GM19397 (cell line): Measurements from ENCODE around the gene MBTPS1.
"Not testable (repeated sequence)": the region's sequence is repeated elsewhere in the genome, so short reads cannot be mapped to it uniquely, and the experiment has no call there.

Source experiments
- ATAC-seq: cut with Tn5 transposase; IDR thresholded peaks from one replicate; pipeline ENCODE4 v1.9.1; 2021; ENCODE audit warnings: mild to moderate bottlenecking, moderate library complexity; ENCODE audit not compliant: unreplicated experiment

MBTPS1 gene

GRCh38 chr16:84137769-84138357 is 21.1 kb upstream of the MBTPS1 start:
- no peak for ATAC-seq

GRCh38 chr16:84137287-84137686 is 20.5 kb upstream of the MBTPS1 start:
- no peak for ATAC-seq

GRCh38 chr16:84136331-84137125 is 19.8 kb upstream of the MBTPS1 start:
- ATAC-seq: no peak

GRCh38 chr16:84132527-84133285 is 16.0 kb upstream of the MBTPS1 start:
- ATAC-seq: no peak

DNA sequence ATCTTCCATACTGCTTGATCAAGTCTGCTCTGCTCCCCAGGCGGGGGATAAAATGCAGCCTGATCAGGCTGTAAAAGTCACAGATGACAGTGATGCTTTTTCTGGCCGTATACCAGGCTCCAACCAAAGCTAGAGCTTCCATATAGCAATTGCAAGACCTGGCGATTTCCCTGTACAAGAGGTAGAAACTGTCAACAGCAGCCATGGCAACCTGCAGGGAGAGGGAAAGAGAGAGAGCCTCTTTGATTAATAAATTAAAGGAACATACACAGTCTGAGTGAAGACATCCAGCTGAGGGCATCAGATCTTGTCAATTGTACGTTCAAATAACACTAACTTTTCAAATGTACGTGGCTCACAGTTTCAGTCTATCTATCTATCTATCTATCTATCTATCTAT is 14.4 kb upstream of the MBTPS1 start:
- ATAC-seq: no peak

GRCh38 chr16:84124257-84125073 is 7.7 kb upstream of the MBTPS1 start:
- ATAC-seq: no peak

DNA sequence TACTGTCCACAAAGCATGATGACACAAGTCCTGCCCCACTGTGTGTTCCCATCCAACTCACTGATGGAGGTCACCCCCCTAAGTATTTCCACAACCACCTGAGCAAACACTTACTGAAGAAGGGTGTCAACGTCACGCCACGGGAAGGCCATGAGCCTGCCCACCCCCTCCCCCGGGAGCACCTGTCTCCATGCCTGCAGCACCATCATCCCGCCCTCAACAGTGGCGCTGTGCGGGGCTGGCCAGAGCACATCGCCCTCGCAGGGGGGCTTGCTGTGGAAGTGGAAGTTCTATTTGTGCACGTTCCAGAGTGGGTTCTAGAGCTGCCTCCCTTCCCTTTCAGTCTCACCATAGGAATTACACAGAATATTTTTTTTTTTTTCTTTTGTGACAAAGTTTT is 4.3 kb upstream of the MBTPS1 start:
- ATAC-seq: no peak

DNA sequence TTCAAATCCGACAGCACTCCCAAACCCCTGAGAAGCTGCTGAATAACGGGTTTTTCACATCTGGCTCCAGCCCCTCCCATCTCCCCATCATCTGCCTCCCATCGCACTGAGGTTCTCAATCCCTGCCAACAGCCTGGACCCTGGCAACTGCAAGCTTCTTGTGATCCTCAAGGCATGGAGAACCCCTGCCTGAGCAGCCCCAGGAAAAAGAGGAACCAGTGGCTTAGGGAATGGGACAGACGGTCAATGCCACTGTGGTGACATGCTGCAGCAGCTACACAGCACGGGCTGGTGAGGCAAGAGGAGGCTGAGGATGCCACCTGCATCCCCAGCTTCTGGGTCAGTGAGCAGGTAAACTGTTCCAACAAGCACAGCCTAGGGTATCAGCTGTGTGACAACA is 3.3 kb upstream of the MBTPS1 start:
- ATAC-seq: no peak

DNA sequence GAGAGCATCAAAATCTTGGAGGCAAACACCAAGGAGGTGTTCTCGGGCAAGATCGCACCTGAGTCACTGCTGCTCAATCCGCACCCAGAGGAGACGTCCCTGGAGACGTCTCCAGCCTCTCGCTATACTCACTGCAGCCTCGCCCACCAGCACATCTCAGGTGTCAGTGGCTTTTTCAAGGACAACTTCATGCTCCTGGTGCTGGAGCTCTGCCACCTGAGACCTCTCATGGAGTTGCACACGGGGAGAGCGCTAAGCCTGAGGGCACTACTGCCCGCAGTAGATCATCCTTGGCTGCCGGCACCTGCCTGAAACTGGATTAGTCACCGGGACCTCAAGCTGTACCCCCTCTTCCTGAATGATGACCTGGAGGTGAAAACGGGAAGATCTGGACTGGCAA is 2.6 kb upstream of the MBTPS1 start:
- ATAC-seq: no peak

DNA sequence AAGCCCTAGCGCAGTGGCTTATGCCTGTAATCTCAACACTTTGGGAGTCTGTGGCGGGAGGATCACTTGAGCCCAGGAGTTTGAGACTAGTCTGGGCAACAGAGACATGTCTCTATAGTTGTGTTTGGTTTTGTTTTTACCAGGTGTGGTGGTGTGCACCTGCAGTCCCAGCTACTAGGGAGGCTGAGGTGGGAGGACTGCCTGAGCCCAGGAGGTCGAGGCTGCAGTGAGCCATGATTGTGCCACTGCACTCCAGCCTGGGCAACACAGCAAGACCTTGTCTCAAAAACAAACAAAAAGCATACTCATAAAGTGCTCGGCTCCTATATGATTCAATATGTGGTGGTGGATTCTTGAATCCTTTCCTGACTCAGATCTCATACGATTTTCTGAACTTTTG is 1.6 kb upstream of the MBTPS1 start:
- not testable (repeated sequence) for ATAC-seq

GRCh38 chr16:84117494-84117843 is 727 bp upstream of the MBTPS1 start:
- ATAC-seq: no peak

- peak; percentile 27 for ATAC-seq
These were observed 623 bp downstream of the MBTPS1 start for GRCh38 chr16:84115919-84116719.

DNA sequence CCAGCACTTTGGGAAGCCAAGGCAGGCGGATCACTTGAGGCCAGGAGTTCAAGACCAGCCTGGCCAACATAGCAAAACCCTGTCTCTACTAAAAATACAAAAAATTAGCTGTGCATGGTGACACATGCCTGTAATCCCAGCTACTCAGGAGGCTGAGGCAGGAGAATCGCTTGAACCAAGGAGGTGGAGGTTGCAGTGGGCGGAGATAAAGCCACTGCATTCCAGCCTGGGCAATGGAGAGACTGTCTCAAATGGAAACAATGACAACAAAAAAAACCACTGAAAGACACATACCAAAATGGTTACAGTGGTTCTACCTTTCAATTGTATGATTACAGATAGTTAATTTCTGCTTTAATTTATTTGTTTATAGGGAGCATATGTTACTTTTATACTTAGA is 4.8 kb downstream of the MBTPS1 start:
- not testable (repeated sequence) for ATAC-seq

GRCh38 chr16:84111525-84111924 is 5.2 kb downstream of the MBTPS1 start:
- no peak for ATAC-seq

DNA sequence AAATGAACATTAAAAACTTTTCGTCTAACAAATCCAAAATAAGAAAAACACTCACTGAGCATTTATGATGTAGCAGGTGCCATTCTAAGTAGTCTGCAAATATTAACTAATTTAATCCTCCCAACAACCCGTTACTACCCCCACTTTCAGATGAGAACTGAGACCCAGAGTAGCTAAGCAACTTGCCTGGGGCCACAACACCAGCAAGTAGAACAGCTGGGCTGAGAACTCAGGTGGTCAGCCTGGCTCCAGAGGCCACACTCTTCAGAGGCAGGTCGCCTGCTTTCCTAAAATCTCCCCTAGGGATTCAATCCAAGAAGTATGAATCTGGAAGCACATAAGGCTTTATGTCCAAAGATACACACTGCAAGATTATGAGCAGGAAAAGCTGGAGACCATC is 6.2 kb downstream of the MBTPS1 start:
- no peak for ATAC-seq

GRCh38 chr16:84109598-84110335 is 7.0 kb downstream of the MBTPS1 start:
- no peak for ATAC-seq

DNA sequence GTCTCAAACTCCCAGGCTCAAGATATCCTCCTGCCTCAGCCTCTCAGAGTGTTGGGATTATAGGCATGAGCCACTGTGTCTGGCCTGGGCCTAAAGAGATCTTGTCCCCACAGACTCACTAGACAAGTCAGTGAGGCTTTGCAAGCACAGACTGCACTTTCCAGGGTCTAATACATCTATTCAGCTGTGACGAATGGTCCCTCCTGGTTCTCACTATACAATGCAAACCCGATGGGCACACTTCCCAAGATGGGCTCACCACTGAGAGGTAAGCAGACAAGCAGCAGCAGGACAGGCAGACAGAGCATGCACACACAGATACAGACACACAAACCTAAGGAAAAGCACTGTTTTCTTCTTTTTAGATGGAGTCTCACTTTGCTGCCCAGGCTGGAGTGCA is 8.8 kb downstream of the MBTPS1 start:
- ATAC-seq: no peak

GRCh38 chr16:84105948-84106740 is 10.6 kb downstream of the MBTPS1 start:
- ATAC-seq: no peak

DNA sequence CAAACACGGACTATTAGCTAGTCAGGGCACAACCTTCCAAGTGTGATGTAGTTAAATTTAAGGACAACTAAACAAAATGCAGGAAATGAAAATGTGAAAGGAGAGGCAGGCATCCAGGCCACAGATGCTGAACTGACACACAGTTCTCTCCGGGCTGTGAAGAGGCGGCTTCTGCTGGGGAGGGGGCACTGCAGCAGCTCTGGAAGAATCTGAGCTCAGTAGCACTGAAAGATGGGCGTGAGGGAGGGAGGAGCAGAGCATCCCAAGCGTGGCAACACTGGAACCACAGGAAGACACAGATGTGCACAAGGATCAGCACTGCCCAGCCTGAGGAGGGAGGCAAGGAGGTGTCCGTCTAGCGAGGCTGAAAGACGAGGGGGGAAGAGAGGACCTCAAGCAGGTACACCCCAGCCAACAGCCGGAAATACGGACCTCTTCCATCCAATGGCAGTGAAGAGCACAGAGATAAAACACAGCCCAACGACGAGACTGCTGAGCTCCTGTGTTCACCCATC is 11.4 kb downstream of the MBTPS1 start:
- ATAC-seq: no peak
